Measurements from ENCODE around the gene IER3IP1.
"Not testable (repeated sequence)": the region's sequence is repeated elsewhere in the genome, so short reads cannot be mapped to it uniquely, and the experiment has no call there.

Gene IER3IP1

DNA sequence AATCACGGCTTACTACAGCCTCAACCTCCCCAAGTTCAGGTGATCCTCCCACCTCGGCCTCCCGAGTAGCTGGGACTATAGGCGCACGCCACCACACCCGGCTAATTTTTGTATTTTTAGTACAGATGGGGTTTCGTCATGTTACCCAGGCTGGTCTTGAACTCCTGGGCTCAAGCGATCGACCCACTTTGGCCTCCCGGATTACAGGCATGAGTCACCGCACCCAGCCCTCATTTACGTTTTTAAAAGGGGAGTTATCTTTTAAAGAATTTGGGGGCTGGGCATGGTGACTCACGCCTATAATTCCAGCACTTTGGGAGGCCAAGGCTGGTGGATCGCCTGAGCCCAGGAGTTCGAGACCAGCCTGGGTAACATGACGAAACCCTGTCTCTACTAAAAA is 17.8 kb downstream of the IER3IP1 start:
- not testable (repeated sequence) for FAIRE-seq

DNA sequence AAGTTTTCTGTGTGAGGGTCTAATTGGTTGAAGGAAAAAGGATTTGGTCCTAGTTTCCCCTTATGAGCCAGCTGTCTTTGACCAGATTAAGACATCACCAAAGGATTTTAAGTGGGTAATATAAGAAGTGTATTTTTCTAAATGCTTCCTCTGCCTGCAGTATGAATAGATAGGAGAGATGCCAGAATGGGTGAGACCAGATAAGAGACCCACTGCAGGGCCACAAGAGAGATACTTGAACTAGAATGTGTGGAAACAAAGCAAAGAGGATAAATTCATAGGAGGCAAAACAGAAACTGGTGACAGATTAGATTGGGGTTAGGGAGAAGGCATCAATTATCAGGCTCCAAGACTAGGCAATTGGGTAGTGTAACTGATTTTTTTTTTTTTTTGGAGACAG is 24.7 kb downstream of the IER3IP1 start:
- no peak for FAIRE-seq

DNA sequence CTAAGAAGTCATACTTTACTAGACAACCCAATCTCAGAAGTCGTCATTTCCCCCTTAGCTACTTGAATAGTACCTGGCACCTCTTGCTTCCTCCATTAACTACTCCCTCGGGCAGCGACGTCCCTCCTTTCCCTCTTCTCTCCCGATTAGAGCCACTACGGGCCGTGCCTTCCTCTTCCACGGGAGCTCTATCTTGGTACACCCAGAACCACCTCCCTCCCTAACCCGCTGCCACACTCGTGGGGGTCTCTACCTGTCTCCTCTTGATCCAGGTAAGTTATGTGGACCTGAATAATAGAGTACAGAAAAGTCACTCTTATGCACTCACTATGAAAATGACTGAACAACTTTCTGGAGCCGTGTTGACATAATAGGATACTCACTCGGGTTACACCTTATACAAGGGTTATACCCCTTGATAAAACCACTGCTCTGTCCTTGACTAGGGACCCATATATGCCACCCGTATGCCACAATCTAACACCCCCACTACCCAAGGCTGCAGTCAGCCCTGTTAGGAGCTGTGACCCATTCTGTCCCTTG is 25.3 kb downstream of the IER3IP1 start:
- no peak for FAIRE-seq

DNA sequence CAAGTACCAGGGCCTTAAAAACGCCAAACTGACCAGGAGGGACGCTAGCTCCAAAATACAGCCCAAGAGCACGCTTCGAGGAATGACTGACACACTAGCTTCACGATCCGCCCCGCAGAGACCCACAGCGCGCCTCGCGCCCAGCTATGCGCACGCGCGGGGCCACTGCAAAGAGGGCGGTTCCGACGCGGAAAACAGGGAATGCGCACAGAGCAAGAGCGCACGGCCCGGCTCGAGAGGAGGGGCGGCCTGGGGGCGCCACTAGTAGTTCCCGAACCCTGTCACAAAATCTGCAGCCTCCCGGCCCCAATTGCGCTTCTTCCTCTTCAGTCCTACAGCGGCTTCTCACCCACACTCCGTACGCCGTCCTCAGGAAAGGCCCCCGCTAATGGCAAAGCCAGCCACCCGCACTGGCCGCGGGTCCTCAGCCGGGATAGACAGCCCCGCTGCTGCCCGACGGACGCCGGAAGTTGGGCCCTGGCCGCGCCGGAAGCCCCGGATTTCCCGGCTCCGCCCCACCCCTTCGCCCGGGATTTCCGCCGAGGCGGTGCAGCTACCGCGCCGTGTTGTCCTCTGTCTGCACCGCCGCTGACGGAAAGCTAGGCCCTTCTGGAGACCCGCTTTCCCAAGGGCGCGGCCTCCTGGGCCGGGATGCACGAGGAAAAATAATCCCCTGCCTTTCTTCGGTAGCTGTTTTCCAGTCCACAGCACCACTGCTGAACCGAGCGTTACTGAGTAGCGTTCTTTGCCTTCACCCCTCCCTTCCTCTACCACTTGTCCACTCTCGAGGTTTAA is 25.9 kb downstream of the IER3IP1 start, which contains the start of gene HDHD2:
TSS of gene HDHD2 (minus strand) at position 472 of the 795 bp plus-strand sequence. CDS start 14,061 bp downstream, outside the sequence.
- FAIRE-seq, result no peak

DNA sequence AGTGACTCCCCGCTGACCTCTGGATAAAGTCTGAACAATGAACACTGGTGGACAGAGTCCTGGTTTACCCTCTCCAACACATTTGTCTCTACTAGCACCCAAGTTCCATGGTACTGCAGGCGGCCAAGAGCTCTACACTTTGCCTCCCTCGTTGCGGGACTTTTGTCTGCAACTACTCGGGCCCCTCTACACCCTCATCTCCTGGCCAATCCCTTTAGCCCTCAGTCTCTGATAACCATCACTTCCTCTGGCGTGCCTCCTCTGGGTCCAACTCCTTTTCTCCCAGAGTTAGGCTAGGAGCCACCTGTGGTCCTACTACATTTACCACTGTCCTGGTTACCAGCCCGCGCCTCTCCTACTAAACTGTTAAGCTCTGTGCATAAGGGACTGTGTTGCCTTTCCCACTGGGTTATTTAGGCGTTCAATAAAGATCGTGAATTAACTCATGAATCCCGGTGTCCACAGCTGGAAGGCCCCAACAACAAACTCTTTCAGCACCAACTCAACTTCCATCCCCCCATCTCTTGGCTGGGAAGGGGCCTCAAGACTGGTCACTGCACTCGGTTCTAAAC is 26.6 kb downstream of the IER3IP1 start:
- FAIRE-seq, result no peak

DNA sequence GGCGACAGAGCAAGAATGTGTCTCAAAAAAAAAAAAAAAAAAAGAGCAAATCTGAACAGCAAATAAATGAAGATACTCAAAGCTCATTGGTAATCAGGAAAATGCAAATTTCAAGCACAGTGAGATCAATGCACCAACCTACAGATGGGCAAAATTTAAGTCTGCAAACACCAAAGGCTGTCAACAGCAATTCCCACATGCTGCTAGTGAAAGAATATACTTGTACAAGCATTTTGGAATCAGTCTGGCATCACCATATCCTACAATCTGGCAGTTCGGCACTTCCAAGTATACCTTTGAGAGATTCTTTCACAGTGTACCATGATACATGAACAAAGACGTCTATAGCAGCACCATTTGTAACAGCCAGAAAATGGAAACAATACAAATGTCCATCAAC is 30.0 kb downstream of the IER3IP1 start:
- FAIRE-seq, result no peak

DNA sequence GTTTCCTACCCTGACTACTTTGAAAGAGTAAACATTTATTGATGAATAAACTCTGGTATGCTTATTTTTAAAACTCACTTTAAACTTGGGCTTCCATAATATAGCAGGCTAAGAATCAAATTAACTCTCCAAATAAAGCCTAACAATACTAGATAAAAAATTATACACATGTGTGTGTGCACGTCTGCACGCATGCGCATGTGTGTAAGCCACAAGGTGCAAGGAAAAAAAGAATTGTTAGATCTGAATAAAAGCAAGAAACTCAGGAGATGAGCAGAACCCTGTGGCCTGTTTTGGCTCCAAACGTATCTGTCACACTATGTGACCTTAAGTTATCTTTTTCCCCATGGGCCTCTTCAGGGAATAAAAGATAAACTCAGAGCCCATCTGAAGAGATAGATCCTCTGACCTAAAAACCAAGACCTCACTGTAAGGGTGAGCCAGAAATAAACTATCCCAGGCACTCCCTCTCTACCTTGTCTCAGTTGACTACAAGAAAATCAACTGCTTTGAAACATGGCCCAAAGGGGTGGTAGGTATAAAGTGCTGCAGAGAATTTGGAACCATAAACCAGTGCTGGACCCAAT is 32.2 kb downstream of the IER3IP1 start:
- no peak for FAIRE-seq

DNA sequence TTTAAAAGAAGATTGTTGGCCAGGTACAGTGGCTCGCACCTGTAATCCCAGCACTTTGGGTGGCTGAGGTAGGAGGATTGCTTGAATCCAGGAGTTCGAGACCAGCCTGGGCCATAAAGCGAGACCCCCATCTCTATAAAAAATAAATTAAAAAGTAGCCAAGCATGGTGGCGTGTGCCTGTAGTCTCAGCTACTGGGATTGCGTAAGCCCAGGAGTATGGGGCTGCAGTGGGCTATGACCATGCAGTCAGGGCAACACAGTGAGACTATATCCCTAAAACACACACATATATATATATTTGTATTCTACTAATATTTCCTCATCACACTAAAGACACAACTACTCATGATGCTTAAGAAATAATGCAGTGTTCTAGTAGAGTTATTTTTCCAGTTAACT is 33.0 kb downstream of the IER3IP1 start:
- no peak for FAIRE-seq

DNA sequence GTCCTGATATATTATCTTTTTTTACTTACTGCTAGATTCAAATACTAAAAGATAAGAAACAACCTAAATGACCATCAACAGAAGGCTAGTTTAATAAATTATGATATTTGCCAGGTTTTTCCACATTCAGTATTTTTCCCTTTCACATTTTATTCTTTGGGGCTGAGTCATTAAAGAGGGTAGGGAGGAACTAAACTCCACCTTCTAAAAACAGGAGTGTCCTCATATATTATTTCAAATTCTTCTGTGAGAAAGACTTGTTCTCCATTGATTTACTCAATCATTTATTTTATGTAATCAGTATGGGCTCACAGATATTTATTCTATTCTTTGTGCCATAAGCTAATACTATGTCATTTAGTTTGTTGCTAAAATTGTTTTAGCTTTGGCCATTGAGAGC is 34.9 kb downstream of the IER3IP1 start:
- FAIRE-seq, result no peak

DNA sequence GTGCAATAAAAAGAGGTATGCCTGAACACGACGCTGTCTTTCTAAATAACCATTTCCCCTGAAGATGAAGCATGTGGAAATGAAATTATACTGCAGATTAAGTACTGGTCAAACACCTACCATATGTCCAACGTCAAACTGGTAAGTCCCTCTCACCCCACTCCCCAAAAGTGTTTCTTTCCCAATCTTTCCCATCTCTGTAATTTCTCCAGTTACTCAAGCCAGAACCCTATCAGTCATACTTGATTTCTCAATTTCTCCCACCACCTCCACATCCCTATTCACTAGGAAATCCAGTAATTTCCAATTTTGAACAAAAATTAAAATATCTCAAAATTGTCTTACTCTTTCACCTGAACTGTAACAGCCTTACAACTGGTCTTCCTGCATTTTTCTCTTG is 55.0 kb downstream of the IER3IP1 start:
- FAIRE-seq, result no peak

DNA sequence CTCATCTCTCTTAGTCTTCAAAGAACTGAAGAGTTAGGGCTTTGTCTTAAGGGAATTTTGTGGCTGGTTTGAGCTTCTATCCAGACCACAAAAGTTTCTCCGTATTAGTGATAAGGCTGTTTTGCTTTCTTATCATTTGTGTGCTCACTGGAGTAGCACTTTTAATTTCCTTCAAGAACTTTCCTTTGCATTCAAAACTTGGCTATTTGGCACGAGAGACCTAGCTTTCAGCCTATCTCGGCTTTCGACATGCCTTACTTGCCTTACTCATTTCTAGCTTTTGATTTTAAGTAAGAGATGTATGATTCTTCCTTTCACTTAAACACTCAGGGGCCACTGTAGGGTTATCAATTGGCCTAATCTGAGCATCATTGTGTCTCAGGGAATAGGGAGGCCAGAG is 55.7 kb downstream of the IER3IP1 start:
- FAIRE-seq, result no peak

DNA sequence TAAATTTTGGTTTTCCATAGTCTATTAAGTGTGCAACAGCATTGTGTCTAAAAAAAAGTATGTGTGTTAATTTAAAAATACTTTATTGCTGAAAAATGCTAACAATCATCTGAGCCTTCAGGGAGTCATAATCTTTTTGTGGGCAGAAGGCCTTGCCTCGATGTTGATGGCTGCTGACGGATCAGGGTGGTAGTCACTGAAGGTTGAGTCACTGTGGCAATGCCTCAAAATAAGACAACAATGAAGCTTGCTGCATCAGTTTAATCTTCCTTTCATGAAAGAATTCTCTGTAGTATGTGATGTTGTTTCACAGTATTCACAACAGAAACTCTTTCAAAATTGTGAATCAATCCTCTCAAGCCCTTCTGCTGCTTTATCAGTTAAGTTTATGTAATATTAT is 57.2 kb downstream of the IER3IP1 start:
- FAIRE-seq, result no peak

DNA sequence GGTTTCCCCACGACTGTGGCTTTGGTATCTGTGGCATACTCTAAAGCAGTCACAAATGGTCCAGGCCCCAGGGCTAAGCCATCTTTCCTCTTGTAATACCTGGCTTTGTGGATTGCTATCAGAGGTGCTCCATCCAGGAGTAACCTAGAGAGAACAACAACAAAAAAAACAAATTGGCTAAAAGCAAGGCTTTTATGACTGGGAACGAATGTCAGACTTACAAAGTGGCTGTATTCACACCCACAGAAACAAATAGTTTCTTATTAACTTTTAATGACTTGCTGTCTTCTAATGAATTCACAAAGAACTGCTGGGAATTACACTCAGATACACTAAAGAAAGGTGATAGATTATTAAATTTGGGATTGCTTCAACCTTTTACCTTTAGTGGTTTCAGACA is 61.0 kb downstream of the IER3IP1 start:
- no peak for FAIRE-seq

DNA sequence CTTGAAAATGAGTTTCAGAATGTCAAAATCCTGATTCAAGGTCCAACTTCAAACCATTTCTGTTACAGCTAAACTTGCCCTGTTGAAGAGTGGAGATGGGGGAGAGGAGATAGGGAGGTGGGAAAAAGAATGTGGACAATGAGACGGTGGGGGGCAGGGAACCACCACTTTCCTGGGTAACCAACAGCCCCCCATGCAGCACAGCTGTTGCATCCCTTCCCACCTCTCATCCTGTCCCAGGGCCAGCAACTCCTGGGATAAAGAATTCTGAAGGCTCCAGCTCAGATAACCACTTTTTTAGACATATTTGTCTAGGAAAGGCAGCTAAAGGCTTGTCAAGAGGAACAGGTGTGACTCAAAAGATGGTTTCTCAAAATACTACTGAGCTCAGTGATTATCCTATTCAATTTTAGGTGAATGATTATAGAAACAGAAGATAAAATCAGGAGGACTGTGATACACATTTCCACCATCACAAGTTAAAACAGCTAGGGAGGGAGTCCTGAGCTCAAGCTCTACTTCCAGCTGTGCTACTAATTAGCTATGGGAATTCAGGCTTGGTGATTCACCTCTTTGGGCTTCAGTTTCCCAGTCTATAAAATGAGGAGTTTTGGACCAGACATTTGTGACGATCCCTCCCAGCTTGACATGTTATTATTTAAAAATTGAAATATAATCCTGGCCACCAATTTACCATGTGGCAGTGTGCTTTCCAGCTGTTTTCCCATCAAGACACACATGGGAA is 62.2 kb downstream of the IER3IP1 start:
- no peak for FAIRE-seq

DNA sequence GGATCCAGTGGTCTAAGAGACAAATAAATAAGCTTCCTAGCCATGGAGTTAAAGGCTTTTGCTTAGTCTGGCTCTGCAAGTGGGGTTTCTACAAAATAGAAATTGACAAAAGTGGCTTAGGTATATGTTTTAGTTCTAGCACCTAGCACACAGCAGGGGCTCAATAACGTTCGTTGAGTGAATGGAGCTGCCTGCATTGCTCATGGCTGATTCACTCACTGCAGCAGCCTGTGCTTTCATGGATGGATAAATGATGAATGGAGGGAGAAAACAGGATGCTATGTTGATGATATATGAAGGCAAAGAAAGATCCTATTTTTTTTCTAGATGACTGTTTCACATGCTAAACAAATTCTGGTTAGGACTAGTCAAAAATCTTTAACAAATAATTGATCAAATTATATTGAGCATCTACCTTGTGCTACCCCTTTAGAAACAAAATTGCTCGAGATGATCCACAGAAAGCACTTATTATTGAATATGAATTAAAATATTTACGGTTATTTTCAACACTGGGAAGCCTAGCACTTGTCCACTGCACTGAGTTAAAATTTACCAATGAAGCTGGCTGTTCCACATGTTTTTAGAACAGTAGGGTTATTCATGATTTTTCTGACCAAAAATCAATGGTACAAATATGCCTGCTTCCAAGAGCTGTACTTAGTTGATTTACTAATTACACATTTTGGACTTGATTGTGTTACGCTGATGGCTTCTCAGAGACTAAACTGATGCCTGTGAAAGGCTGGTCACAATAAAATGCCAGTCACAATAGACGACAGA is 65.5 kb downstream of the IER3IP1 start:
- no peak for FAIRE-seq

DNA sequence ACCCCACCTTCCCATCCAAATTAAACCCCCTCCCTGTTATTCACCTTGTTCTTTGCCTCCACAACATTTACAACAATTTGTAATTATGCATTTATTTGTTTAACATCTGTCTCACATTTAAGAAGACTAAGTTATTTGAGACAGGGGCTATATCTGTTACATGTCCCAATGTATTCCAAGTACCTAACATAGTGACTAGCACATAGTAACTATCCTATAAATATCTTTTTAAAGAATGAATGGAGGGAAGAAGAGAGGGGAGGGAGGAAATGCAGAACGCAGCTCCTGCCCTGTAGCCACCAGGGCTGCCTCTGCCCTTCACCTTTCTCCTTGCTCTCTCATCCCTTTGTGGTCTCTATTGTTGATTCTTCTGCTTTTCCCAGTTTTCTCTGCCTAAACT is 66.4 kb downstream of the IER3IP1 start:
- FAIRE-seq, result no peak

DNA sequence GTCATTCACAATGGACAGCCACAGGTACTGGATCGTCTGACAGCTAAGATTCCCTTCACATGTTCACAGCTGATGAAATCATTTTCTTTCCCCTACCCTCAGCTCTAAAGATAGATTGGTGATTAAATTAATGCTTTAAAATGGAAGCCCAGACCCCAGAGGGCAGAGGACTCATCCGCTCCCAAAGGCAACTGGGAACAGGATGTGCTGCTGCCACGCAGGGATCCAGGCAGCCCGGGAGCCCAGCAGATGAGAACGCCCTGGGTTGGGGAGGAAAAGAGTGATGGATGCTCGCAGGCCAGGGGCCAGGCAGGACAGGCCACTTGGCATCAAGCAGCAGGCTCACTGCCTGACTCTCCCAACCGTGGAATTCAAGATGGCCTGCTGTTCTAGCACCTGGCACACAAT is 67.2 kb downstream of the IER3IP1 start:
- no peak for FAIRE-seq

DNA sequence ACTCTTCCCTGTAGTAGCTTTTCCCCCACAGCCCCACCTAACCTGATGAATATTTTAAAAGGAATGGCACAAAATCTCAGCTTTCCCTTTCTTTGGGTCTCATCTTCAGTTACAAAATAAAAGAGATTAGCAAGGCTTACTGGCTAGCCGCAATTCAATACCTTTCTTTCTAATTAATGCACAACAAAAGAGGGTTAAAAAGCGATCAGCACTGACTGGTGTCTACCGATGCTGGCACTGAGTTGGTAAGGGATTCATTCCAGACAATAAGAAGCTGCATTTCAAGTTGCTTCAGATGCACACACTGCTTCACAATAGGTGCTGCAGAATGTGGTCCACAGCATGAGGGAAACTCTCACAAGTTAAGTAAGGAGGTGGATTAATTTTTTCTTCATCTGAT is 67.8 kb downstream of the IER3IP1 start:
- no peak for FAIRE-seq
